ENCODE data around the gene SLC27A3. TPM values are rescaled to one million over a fixed set of nuclear protein-coding genes. Genes with fewer than 3 reads are reported as not detected.
A peak's percentile ranks its signal among the peaks of the same experiment; 100 is the strongest.

Gene SLC27A3, protein sequence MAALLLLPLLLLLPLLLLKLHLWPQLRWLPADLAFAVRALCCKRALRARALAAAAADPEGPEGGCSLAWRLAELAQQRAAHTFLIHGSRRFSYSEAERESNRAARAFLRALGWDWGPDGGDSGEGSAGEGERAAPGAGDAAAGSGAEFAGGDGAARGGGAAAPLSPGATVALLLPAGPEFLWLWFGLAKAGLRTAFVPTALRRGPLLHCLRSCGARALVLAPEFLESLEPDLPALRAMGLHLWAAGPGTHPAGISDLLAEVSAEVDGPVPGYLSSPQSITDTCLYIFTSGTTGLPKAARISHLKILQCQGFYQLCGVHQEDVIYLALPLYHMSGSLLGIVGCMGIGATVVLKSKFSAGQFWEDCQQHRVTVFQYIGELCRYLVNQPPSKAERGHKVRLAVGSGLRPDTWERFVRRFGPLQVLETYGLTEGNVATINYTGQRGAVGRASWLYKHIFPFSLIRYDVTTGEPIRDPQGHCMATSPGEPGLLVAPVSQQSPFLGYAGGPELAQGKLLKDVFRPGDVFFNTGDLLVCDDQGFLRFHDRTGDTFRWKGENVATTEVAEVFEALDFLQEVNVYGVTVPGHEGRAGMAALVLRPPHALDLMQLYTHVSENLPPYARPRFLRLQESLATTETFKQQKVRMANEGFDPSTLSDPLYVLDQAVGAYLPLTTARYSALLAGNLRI
- total RNA-seq, result 10 to 100 TPM; 22.2 to 22.9 TPM

DNA sequence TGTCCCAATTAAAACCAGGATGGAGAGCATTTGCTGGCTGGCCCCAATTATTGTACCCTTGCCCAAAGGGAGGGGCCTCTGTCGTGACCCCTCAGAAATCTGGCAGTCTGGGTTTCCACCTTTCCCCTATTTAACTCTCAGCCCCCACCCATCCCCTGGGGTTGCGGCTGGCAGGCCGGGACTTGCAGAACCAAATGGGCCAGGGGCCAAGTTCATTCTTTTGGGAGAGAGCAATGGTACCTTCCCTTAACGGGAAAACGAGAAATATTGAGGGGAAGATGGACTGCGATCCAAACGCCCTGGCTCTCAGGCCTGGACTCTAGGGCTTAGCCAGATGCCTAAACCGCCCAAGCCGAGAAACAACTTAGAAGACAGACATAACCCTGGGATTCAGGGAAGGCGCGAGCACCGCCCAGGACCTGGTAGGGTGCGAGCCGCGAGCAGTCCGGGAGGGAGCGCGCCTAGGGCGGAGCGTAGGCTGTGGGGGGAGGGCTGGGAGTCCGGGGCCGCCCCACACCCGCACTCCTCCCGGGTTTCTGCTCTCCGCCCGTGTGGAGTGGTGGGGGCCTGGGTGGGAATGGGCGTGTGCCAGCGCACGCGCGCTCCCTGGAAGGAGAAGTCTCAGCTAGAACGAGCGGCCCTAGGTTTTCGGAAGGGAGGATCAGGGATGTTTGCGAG is at the start of gene SLC27A3:
Gene SLC27A3, plus strand, starts transcription at position 628 of the 678 bp plus-strand sequence. CDS start 91 bp downstream, outside the sequence.
- ChIA-PET CTCF (interaction anchor here (0.7 to 1.4 kb wide), 10 partner anchors 15 to 549 kb away, joined by 3 to 5 read pairs (median 3); partner anchors contain the start of genes CREB3L4 and RAB13), POLR2A (no interaction called here)
- Mint-ChIP-seq H3K27ac (peak within 1 kb of the TSS; percentile 87), H3K4me3 (peak within 1 kb of the TSS; percentile 81), H3K36me3 (ENCODE audit: low read depth) (peaks cover 17% of the 10 kb centered on the region), H3K27me3 (no peaks in the 10 kb centered on the region), H3K9me3 (no peaks in the 10 kb centered on the region), H3K4me1 (peaks cover 37% of the 10 kb centered on the region)
- no peak for DNase-seq

DNA sequence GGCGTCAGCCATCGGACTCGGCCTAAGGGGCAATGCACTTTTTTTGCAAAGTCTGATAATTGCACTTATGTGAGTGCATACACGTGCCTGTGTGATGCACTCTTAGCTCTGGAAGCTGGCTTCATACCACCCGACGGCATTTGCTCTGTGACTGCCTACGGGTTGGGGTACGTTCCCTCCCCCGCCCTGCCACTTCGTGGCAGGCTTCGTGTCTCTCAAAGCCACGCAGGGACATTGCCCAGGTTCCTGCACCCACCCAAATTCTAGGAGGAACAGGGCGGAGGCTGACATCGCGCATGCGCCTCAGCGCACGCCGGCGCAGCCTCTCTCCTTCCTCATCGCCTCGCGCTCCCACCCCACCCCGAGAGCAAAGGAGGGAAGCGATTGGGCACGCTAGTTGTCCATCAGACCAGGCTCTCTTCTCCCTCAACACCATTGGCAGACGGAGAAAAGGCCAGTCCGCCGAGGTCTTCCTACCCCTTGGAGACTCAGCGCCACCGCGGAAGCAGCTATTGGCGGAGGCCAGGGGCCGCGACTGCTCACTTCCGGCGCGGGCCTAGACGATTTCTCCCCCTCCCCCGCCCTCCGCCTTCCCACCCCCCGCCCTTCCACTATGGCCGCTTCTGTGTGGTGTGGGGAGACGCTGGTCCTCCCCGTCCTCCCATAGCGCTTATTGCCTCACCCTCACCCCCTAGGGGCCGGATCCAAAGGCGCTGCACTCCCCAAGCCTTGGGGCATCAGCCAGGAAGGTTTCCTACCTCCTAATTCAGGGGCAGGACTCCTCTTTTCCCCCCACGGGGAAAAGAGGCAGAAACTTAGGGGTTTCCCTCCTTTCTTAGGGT is 47.5 kb upstream of the SLC27A3 start, which contains the start of gene INTS3:
Gene INTS3, plus strand, starts transcription at position 588 of the 842 bp plus-strand sequence. CDS start 585 bp downstream, outside the sequence.
- peaks cover 19% of the 10 kb centered on the region for H3K36me3 Mint-ChIP-seq (ENCODE audit: low read depth)
- no peaks in the 10 kb centered on the region for H3K27me3 Mint-ChIP-seq
- peak within 1 kb of the TSS; percentile 91 for H3K27ac Mint-ChIP-seq
- DNase-seq, result peak; percentile 100
- H3K9me3 Mint-ChIP-seq, result no peaks in the 10 kb centered on the region
- peak within 1 kb of the TSS; percentile 94 for H3K4me3 Mint-ChIP-seq
- CTCF ChIA-PET, result interaction anchor here (0.7 to 1.8 kb wide), 3 partner anchors 12 to 16 kb away, joined by 3 to 4 read pairs (median 3); no protein-coding TSS in a partner anchor
- POLR2A ChIA-PET, result interaction anchor here (0.9 kb wide), 1 partner anchor 8 kb away, joined by 4 read pairs; no protein-coding TSS in a partner anchor
- peaks cover 41% of the 10 kb centered on the region for H3K4me1 Mint-ChIP-seq

DNA sequence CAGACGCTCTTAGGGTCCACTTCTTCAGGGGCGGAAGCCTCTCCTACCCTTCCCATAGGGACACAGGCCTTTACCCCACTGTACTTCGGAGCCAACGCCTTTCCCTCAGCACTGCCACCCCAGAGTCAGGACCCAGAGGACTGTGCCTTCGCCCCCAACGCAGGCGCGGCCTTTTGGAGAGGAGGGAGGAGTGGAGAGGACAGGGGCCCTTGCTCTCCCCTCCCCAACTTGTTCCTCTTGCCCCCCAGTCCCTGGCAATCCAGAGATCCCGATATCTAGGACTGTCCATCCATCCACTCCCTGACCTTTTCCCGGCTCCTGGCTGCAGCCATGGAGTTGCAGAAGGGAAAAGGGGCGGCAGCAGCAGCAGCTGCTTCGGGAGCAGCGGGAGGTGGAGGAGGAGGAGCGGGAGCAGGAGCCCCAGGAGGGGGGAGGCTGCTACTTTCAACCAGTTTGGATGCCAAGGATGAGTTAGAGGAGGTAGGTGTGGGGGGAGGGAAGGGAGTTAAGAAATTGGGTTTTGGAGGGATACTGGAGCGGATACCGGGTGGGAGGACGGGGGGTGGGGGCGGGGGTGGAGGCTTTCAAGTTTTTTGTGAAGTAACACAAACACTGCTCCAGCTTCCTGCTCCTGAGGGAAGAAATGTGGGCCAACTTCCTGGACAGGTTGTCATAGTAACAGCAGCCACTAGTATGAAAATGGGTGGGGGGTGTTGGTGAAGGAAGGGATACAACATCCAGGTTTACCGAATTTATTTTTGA is 46.7 kb upstream of the SLC27A3 start:
- H3K36me3 Mint-ChIP-seq (ENCODE audit: low read depth), result peaks cover 20% of the 10 kb centered on the region
- no peaks in the 10 kb centered on the region for H3K27me3 Mint-ChIP-seq
- ChIA-PET CTCF (interaction anchor here (1.0 to 1.8 kb wide), 4 partner anchors 15 to 22 kb away, joined by 3 to 4 read pairs (median 3); no protein-coding TSS in a partner anchor), POLR2A (interaction anchor here (0.9 kb wide), 1 partner anchor 7 kb away, joined by 4 read pairs; no protein-coding TSS in a partner anchor)
- peak overlapping the region; percentile 94 for H3K4me3 Mint-ChIP-seq
- H3K4me1 Mint-ChIP-seq, result peaks cover 39% of the 10 kb centered on the region
- peak overlapping the region; percentile 91 for H3K27ac Mint-ChIP-seq
- no peaks in the 10 kb centered on the region for H3K9me3 Mint-ChIP-seq
- DNase-seq, result peak; percentile 30

DNA sequence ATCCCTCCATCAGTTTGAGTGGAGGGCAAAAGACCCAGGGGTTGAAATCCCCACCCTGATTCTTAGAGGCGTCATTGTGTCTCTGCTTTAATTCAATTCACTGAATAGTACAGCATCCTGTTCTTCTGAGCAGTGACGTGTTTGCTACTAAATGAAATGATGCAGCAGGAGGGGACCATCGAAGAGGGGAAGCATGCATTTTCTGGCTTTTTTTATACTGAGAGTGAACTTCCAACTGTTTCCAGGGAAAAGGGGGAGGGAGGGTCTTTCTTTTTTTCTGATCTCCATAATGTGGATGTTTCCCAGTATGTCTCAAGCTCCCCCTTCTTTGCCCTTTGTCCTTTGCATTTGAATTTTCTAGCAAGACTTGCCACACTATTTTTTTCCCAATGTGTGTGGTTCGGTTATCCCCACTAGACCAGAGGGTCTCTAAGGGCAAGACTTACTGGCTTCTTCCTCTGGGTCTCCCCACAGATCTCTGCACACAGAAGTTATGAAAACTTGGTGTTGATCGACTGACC is 44.7 kb upstream of the SLC27A3 start:
- Mint-ChIP-seq H3K4me1 (peaks cover 46% of the 10 kb centered on the region), H3K9me3 (no peaks in the 10 kb centered on the region), H3K27me3 (no peaks in the 10 kb centered on the region), H3K27ac (no peak overlapping the region), H3K4me3 (peak overlapping the region; percentile 94), H3K36me3 (ENCODE audit: low read depth) (peaks cover 20% of the 10 kb centered on the region)
- ChIA-PET CTCF (interaction anchor here (1.1 kb wide), 2 partner anchors 9 to 54 kb away, joined by 3 read pairs; no protein-coding TSS in a partner anchor), POLR2A (no interaction called here)
- DNase-seq, result no peak

DNA sequence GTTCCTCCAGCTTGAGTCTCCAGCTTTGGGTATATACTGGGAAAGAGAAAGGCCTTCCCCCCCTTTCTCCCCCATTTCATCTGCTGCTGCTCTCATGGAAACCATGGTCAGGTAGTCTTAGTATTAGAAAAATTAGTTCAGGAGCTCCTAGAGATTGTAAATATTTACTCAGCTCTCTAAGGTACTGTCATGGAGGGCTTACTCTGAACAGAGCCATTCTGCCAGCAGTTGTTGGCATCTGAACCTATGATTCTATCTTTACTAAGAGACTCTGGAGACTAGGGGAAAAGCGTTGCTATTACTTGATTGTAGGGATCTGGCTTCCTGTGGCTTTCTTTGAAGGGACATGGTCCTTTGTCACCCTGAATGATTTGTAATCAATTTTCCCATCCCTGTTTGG is 41.2 kb upstream of the SLC27A3 start:
- ChIA-PET POLR2A (no interaction called here), CTCF (interaction anchor here (0.8 to 1.7 kb wide), 4 partner anchors 9 to 252 kb away, joined by 3 to 5 read pairs (median 3); partner anchors contain the start of gene RAB13)
- Mint-ChIP-seq H3K27me3 (no peaks in the 10 kb centered on the region), H3K36me3 (ENCODE audit: low read depth) (peaks cover 18% of the 10 kb centered on the region), H3K4me1 (peaks cover 36% of the 10 kb centered on the region), H3K4me3 (no peak overlapping the region), H3K27ac (no peak overlapping the region), H3K9me3 (no peaks in the 10 kb centered on the region)
- DNase-seq, result no peak

DNA sequence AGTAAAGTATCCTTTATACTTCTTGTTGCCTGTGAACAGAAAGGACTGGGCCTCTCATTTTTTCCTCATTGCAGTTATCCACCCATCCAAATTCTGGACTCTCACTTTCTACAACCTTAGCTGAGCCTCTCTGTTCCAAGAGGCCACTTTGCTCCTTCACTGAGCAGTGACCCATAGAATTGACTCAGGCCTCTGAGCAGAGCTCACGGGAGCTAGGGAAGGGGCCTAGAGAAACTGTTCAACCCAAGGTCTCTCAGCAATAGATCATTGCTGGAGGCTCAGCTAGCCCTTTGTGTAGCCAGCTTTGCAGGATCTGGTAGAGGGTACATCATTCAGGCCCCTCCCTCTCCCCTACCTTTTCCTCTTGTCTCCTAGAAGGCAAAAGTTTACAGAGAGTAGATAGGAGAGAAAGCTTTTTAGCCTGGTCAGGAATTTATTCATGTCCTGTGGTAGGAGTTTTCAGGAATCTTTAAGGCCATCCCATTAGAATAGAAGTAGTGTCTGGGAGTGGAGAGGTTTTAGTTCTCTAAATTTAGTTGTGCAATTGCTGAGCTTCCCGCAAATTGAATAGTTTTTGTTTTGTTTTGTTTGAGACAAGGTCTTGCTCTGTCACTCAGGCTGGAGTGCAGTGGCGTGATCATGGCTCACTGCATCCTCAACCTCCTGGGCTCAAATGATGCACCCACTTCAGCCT is 40.7 kb upstream of the SLC27A3 start:
- Mint-ChIP-seq H3K27ac (no peak overlapping the region), H3K4me3 (no peak overlapping the region), H3K9me3 (no peaks in the 10 kb centered on the region), H3K36me3 (ENCODE audit: low read depth) (peaks cover 13% of the 10 kb centered on the region), H3K4me1 (peaks cover 30% of the 10 kb centered on the region), H3K27me3 (no peaks in the 10 kb centered on the region)
- ChIA-PET POLR2A (no interaction called here), CTCF (interaction anchor here (0.8 to 1.7 kb wide), 6 partner anchors 8 to 252 kb away, joined by 3 to 5 read pairs (median 3); partner anchors contain the start of gene RAB13)
- DNase-seq, result no peak

DNA sequence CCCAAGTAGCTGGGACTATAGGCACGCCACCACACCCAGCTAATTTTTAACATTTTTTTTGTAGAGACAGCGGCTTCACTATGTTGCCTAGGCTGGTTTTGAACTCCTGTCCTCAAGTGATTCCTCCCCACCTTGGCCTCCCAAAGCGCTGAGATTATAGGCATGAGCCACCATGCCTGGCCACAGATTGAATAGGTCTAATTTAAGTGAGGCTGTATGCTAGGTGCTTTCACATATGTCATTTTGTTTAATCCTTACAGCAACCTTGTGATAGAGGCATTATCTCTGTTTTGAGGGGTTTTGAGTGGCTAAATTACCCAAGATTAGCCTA is 40.2 kb upstream of the SLC27A3 start:
- DNase-seq, result no peak
- POLR2A ChIA-PET, result no interaction called here
- H3K27me3 Mint-ChIP-seq, result no peaks in the 10 kb centered on the region
- no peak overlapping the region for H3K27ac Mint-ChIP-seq
- H3K4me3 Mint-ChIP-seq, result no peak overlapping the region
- peaks cover 13% of the 10 kb centered on the region for H3K36me3 Mint-ChIP-seq (ENCODE audit: low read depth)
- peaks cover 26% of the 10 kb centered on the region for H3K4me1 Mint-ChIP-seq
- CTCF ChIA-PET, result interaction anchor here (0.9 to 1.7 kb wide), 6 partner anchors 8 to 251 kb away, joined by 3 to 5 read pairs (median 3); partner anchors contain the start of gene RAB13
- H3K9me3 Mint-ChIP-seq, result no peaks in the 10 kb centered on the region

DNA sequence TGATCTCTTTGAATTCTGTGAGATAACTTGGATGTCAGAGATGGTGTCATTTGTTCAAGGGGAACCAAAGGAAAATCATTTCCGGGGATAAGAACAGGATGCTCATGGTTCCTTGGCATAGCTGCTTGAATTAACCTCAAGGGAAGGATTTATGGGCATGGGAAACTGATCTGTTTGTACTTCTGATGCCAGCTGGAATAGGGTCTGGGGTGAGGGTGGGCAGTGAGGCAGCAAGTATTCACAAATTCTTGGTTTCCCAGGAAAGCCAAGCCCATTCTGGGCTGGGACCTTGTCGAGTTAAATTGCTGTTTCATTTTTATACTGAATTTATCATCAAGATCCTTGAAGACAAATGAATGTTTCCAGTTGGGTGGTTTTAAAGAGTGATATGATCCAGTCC is 33.2 kb upstream of the SLC27A3 start:
- no peak overlapping the region for H3K4me3 Mint-ChIP-seq
- peaks cover 6% of the 10 kb centered on the region for H3K4me1 Mint-ChIP-seq
- DNase-seq, result no peak
- H3K9me3 Mint-ChIP-seq, result no peaks in the 10 kb centered on the region
- POLR2A ChIA-PET, result no interaction called here
- H3K27me3 Mint-ChIP-seq, result no peaks in the 10 kb centered on the region
- CTCF ChIA-PET, result interaction anchor here (0.6 to 0.9 kb wide), 2 partner anchors 13 to 1280 kb away, joined by 3 read pairs; no protein-coding TSS in a partner anchor
- H3K27ac Mint-ChIP-seq, result no peak overlapping the region
- H3K36me3 Mint-ChIP-seq (ENCODE audit: low read depth), result peaks cover 25% of the 10 kb centered on the region

DNA sequence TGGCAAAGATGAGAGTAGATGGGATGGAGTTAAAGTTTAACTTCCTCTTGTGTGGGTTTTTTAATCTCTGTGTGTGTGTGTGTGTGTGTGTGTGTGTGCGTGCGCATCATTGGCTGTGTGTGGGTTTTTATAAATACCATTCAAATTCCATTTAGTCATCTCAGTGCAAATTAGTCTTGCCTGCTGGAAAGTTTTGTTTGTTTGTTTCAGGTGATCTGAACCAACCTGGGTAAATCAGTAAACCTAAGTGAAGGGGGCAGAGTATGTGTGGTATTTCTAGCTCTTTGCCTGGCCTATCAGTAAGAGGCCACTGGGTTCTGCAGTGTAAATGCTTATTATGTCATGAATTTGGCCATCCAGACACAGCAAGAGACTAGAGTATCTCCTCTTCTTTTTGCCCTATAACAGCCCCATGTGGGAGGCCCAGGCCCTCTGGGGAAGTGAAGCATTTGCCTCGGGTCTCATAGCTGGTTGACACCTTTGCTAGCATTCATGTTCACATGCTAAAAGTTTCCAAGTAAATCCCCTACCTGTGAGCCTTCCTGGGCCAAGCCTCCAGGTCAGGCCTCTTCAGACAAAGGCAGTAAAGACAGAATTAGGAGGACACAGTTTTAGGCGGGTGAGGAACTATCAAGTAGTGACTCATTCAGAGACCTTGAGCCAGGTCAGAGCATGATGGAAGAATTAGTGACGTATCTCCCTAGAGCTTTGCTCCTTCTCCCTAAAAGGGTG is 32.6 kb upstream of the SLC27A3 start:
- CTCF ChIA-PET, result interaction anchor here (0.9 to 1.1 kb wide), 3 partner anchors 8 to 22 kb away, joined by 3 to 4 read pairs (median 3); no protein-coding TSS in a partner anchor
- POLR2A ChIA-PET, result no interaction called here
- Mint-ChIP-seq H3K9me3 (no peaks in the 10 kb centered on the region), H3K36me3 (ENCODE audit: low read depth) (peaks cover 30% of the 10 kb centered on the region), H3K27ac (no peak overlapping the region), H3K4me1 (peaks cover 6% of the 10 kb centered on the region), H3K4me3 (no peak overlapping the region), H3K27me3 (no peaks in the 10 kb centered on the region)
- DNase-seq, result no peak

DNA sequence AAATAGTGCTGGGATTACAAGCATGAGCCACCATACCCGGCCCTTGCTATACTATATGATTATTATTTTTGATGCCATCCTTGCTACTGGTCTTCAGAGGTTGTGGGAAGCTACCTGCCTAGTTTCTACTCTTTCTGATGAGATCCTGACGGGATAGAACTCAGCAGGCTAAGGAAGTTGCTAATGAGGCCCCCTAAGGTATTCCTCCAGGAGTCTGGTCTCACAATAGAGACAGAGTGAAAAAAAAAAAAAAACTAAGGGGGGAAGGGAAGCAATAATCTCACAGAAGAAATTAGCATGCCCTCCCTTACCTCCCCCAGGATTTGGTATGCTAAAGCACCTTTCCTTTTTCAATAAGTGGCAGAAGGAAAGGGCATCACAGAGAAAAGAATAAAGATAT is 29.8 kb upstream of the SLC27A3 start:
- no peaks in the 10 kb centered on the region for H3K27me3 Mint-ChIP-seq
- DNase-seq, result no peak
- POLR2A ChIA-PET, result no interaction called here

More for the DNA sequence above, 29.8 kb upstream of the SLC27A3 start:
- Mint-ChIP-seq H3K9me3 (no peaks in the 10 kb centered on the region), H3K4me1 (peaks cover 13% of the 10 kb centered on the region), H3K27ac (no peak overlapping the region), H3K36me3 (ENCODE audit: low read depth) (peaks cover 47% of the 10 kb centered on the region), H3K4me3 (no peak overlapping the region)
- CTCF ChIA-PET, result interaction anchor here (0.7 kb wide), 1 partner anchor 709 kb away, joined by 5 read pairs; no protein-coding TSS in a partner anchor

All from activated CD4-positive, alpha-beta T cell treated with anti-CD3 and anti-CD28 coated beads, Interleukin-2, amount 10 ng/mL, durations not matched to agents 7 days and 5 days (primary cell).